ENCODE measurements around the gene GTPBP1.

Gene GTPBP1

GRCh38 chr22:38725900-38726655 lies 20.3 kb downstream of the GTPBP1 start:
- H3K4me3 ChIP-seq (ENCODE audit: low read depth, low read length) = no peak overlapping the region
- no peak for TF ChIP-seq CTCF (IDR thresholded peaks at IDR 0.05; ENCODE audit: insufficient read depth, low read length, missing control alignments)
- ChIA-PET CTCF (interaction anchor here (1.0 to 5.0 kb wide), 9 partner anchors 8 to 29 kb away, joined by 3 to 52 read pairs (median 7); partner anchors contain the start of gene GTPBP1), POLR2A (interaction anchor here (0.9 kb wide), 1 partner anchor 8 kb away, joined by 4 read pairs; no protein-coding TSS in a partner anchor)
- no peak for DNase-seq (ENCODE audit: low read depth, low spot score)

GRCh38 chr22:38727123-38727522 lies 21.4 kb downstream of the GTPBP1 start:
- POLR2A ChIA-PET = no interaction called here
- no peak for TF ChIP-seq CTCF (IDR thresholded peaks at IDR 0.05; ENCODE audit: insufficient read depth, low read length, missing control alignments)
- no peak overlapping the region for H3K4me3 ChIP-seq (ENCODE audit: low read depth, low read length)
- no peak for DNase-seq (ENCODE audit: low read depth, low spot score)
- CTCF ChIA-PET = interaction anchor here (1.4 to 5.0 kb wide), 2 partner anchors 8 to 28 kb away, joined by 3 to 52 read pairs; no protein-coding TSS in a partner anchor

DNA sequence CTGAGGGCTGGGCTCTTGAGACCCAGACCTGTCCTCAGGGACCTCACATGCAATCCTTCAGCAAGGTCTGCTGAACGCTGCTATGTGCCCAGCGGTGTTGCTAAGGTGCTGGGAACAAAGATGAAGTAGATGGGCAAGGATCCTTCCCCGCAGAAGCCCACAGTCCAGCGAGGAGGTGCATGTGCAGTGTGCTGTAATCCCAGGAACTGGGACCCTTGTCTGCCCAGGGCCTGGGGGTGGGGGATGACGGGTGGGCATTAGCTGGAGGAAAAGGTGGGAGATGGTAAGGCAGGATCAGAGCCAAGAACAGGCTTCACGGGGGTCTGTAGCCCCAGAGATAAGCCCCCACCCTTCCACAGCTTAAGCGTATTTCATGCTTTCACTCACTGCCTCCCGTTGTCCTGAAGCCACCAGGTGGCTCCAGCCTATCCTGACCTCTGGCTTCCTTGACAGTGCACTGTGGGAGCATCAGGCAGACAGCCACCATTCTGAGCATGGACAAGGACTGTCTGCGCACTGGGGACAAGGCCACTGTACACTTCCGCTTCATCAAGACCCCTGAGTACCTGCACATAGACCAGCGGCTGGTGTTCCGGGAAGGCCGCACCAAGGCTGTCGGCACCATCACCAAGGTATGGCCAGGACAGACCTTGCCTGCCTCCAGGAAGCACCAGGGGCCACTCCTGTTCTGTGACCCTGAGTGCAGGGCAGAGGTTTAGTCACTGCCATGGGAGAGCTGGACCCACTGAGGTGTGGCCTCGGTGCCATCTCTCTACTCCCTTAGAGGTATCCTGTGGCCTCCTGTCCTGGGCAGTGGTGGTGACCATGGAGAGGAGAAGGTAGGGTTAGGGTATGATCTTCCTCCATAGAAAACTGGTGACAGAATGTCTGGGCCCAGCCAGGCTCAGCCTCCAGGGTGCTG lies 22.0 kb downstream of the GTPBP1 start:
- no peak overlapping the region for H3K4me3 ChIP-seq (ENCODE audit: low read depth, low read length)
- TF ChIP-seq CTCF (IDR thresholded peaks at IDR 0.05; ENCODE audit: insufficient read depth, low read length, missing control alignments) = no peak
- ChIA-PET POLR2A (no interaction called here), CTCF (interaction anchor here (1.0 to 1.9 kb wide), 2 partner anchors 10 to 13 kb away, joined by 3 to 6 read pairs; no protein-coding TSS in a partner anchor)
- DNase-seq (ENCODE audit: low read depth, low spot score) = no peak

DNA sequence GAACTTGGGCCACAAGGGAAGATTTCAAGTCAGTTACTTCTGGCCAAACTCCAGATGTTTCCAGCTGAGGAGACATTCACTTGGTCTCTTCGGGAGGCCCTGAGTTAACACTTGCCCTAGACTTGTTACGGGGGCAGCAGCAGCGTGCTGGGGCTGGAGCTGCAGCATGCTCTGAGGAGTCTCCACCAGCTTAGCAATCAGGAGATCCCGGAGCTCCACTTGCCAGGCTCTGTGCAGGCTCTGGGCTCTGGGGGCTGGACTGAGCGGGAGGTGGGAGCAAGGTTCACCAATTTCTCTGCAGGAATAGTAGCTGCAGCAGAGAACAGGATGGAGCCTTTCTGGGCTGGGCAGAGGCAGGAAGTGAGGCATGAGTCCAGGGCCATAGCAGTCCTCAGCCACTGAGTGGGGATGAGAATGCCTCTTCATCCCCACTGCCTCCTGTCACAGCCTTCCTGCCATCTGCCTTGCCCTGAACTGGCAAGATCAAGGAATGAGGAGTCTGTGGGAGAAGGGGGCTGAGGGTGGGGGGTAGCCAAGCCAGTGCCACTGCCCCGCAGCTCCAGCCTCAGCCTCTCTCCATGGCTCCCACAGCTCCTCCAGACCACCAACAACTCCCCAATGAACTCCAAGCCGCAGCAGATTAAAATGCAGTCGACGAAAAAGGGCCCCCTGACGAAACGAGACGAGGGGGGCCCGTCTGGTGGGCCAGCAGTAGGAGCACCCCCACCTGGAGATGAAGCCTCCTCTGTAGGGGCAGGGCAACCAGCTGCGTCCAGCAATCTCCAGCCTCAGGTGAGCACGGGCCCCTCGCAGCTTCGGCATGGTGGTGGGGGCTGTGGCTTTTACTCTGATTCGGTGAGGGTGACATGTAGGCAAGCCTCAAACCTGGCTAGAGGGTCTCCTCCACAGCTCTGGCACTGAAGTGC lies 23.4 kb downstream of the GTPBP1 start:
- TF ChIP-seq CTCF (IDR thresholded peaks at IDR 0.05; ENCODE audit: insufficient read depth, low read length, missing control alignments) = no peak
- ChIA-PET POLR2A (no interaction called here), CTCF (interaction anchor here (0.8 to 1.9 kb wide), 5 partner anchors 11 to 40 kb away, joined by 3 to 6 read pairs (median 4); no protein-coding TSS in a partner anchor)
- H3K4me3 ChIP-seq (ENCODE audit: low read depth, low read length) = no peak overlapping the region
- DNase-seq (ENCODE audit: low read depth, low spot score) = no peak

- CTCF ChIA-PET = interaction anchor here (0.8 to 1.9 kb wide), 7 partner anchors 8 to 39 kb away, joined by 3 to 6 read pairs (median 4); no protein-coding TSS in a partner anchor
- POLR2A ChIA-PET = no interaction called here
- DNase-seq (ENCODE audit: low read depth, low spot score) = no peak
Measured at GRCh38 chr22:38729946-38730345, 24.2 kb downstream of the GTPBP1 start.

More at GRCh38 chr22:38729946-38730345, 24.2 kb downstream of the GTPBP1 start:
- no peak for TF ChIP-seq CTCF (IDR thresholded peaks at IDR 0.05; ENCODE audit: insufficient read depth, low read length, missing control alignments)
- H3K4me3 ChIP-seq (ENCODE audit: low read depth, low read length) = no peak overlapping the region

Measured in AG04449 (cell line).